HG03103 (cell line): ENCODE data around the gene EFNA4.

ENCODE experiments used
- ATAC-seq: cut with Tn5 transposase; IDR thresholded peaks from one replicate; pipeline ENCODE4 v1.9.1; 2021; ENCODE audit warnings: low read depth; ENCODE audit not compliant: unreplicated experiment

The EFNA4 gene

DNA sequence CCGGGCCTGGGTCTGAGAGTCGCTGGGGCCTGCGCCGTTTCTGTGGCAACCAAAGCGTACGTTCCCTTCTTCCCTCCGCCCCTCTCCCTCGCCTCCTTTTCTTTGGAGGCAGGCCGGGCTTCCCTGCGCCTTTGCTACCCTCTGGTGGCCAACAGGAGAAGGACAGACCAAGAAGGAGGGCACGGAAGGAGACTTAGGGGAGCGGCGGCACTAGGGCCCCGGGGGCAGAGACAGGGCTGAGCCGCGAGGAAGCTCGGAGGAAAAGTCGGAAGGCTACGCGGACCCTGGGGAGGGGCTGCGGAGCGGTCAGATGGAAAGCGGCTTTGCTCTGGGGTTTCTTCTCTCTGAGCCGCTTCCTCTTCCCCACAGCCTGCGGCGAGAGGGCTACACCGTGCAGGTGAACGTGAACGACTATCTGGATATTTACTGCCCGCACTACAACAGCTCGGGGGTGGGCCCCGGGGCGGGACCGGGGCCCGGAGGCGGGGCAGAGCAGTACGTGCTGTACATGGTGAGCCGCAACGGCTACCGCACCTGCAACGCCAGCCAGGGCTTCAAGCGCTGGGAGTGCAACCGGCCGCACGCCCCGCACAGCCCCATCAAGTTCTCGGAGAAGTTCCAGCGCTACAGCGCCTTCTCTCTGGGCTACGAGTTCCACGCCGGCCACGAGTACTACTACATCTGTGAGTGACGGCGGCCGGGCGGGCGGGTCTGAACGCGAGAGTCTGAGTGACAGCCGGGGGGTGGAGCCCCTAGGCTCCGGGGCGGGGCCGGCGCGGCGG is 21.4 kb downstream of the EFNA4 start:
- ATAC-seq = peak; percentile 61

DNA sequence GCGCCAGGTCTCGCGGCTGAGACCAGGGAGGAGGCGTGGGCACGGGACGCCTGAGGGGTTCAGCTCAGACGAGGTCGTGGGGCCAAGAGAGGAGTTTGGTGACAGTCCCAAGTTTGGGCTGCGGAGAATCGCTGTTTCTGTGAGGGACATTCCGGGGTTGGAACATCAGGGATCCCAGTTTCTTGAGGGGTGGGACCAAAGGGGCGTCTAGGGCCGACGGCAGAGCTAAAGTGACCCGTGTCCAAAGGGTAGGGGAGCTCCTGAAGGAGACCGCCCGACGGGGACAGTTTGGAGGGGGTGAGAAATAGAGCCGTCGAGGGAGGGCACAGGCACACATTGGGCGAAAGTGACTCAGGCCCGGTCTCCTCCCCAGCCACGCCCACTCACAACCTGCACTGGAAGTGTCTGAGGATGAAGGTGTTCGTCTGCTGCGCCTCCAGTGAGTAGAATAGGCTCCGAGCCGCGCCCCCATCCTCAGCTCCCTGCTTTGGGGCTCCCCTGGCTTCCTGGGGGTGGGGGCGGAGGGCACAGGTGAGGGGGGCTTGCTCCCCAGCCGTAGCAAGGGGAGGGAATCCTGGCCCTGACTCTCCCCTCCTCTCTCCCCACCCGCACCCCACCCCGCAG is 22.1 kb downstream of the EFNA4 start:
- no peak for ATAC-seq

DNA sequence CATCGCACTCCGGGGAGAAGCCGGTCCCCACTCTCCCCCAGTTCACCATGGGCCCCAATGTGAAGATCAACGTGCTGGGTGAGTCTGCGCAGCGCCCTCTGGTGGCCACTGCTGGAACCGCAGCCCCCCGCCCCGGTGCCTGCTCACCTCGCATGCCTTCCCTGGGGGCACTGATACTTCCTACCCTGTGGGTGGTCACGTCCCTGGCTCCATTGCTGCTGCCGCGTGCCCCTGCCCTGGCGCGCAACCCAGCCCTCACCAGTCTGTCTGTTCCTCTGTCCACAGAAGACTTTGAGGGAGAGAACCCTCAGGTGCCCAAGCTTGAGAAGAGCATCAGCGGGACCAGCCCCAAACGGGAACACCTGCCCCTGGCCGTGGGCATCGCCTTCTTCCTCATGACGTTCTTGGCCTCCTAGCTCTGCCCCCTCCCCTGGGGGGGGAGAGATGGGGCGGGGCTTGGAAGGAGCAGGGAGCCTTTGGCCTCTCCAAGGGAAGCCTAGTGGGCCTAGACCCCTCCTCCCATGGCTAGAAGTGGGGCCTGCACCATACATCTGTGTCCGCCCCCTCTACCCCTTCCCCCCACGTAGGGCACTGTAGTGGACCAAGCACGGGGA is 22.7 kb downstream of the EFNA4 start:
- ATAC-seq = no peak

DNA sequence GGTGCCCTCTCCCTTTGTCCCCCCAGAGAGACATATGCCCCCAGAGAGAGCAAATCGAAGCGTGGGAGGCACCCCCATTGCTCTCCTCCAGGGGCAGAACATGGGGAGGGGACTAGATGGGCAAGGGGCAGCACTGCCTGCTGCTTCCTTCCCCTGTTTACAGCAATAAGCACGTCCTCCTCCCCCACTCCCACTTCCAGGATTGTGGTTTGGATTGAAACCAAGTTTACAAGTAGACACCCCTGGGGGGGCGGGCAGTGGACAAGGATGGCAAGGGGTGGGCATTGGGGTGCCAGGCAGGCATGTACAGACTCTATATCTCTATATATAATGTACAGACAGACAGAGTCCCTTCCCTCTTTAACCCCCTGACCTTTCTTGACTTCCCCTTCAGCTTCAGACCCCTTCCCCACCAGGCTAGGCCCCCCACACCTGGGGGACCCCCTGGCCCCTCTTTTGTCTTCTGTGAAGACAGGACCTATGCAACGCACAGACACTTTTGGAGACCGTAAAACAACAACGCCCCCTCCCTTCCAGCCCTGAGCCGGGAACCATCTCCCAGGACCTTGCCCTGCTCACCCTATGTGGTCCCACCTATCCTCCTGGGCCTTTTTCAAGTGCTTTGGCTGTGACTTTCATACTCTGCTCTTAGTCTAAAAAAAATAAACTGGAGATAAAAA is 23.5 kb downstream of the EFNA4 start:
- no peak for ATAC-seq

DNA sequence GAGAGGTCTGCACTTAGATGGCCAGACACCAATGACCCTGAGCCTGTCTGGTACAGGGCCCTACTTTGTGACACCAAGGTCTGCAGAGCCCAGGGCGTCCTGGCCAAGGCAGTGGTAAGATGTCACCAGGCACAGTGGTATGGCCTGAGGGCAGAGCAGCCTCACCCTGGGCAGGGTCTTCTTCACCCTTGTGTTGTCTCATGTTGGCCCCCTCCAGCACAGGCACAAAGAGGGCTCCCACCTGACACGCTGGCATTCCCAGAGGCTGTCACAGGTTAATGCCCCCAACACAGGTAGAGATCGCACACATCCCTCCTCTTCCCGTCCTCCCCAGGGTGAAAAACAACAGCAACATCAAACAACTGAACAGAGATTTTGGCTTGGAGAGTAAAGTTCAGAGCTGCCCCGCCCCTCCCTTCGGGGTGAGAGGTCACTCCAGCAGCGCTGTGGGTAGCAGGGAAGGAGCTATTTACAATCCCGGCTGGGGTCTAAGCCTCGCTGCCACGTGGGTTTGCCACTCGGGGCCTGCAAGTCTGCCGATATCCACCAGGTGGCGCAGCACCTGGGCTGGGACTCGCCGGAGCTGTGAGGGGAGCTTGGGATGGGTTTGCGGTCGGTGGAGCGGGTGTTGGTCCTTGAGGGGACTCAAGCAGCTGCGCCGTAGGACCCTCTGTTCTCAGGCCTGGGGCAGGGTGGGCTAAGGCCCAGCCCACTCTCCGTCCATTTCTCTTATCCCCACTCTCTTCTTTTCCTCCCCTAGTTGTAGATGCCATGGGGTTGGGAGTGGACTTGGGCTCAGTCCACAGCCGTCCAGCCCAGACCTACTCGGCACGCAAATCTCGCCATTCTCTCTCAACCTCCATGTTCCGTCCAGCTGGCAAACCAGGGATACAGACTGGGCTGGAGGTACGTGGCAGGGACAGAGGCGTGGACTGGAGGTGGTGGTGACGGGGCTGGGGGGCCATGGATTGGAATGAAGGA is 27.8 kb downstream of the EFNA4 start:
- ATAC-seq = no peak

DNA sequence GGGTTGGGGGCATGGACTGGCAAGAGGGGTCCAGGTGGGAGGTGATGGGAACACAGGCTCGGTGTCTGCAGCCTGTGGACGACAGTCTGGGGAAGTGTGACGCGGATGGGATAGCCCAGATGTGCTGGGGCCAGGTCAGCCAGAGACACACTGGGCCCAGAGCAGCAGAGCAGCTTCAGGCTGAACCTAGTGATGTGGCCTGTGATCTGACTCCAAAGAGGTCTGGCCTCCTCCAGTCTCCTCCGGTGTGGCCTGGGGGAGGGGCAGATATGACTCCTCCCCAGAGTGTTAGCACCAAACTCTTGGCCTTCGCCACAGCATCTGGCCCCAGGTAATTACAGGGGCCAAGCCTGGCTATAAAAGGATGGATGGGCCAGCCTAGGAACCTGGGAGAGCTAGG is 28.6 kb downstream of the EFNA4 start:
- ATAC-seq = no peak

DNA sequence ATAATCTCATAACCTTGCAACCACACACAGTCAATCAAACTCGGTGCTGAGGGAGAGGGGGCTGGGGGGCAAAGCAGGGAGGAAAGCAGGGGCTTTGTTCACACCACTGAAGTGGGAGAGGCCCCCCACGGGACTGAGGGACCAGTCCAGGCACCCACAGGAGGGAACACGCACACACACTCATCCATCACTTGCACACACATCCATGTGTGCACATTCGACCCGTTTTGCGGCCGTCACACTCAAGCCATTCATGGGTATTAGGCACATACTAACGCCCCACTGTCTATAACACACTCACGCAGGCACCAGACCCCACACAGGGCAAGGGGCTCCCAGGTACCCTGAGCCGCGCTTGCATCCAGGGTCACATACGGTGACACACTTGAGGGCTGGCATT is 29.1 kb downstream of the EFNA4 start:
- no peak for ATAC-seq

DNA sequence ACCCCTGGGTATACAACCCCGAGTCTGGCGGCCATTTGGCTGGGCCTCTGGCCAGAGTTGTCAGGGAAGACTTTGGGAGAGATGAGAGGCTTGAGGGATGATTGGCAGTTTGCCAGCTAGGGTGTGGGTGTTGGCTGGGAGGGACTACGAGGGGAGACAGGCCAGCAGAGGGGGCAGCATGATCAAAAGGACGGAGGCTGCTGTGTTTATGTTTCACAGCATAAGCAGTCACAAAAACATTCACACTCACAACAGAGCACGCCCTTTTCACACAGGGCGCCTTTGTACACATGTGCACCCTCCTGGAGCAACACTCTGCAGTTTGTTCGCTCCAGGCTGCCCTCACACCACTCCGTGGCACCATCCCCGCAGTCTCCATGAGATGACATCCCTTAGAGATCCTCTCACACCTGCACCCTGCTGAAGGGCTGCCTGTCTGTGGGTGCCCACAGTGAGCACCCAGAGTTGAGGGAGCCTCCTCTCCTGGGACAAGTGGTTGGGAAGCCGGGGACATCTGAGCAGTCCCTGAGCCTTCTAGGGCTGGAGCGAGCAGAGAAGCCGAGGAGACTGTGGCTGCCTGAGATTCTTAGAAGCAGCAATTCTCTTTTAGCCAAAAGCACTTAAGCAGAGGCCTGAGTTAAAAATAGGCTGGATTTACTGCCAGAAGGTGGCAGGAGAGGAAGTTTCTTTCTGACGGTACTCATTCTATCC is 30.5 kb downstream of the EFNA4 start:
- ATAC-seq = no peak

DNA sequence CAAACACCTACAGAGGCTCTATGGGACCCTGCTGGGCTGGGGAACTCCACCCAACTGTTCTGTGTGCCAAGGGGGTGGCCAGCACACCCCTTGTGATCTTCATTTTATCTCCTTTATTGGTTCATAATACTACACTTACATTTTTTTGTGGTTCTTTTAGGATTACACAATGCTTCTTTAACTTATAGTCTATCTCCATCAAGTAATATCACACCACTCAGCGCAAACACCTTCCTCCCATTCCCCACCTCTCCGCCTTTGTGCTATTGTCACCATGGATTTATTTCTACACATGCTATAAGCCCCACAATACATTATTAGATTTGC is 31.0 kb downstream of the EFNA4 start:
- ATAC-seq = no peak

DNA sequence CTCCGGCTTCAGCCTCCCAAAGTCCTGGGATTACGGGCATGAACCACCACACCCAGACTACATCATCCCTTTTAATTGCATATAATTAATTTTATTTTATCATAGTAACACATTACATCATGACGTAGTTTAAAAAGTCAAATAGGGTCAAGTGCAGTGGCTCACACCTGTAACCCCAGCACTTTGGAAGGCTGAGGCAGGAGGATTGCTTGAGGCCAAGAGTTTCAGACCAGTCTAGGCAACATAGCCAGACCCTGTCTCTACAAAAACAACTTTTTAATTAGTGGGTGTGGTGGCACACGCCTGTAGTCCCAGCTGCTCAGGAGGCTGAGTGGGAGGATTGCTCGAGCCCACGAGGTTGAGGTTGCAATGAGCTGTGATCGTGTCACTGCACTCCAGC is 35.8 kb downstream of the EFNA4 start:
- no peak for ATAC-seq

DNA sequence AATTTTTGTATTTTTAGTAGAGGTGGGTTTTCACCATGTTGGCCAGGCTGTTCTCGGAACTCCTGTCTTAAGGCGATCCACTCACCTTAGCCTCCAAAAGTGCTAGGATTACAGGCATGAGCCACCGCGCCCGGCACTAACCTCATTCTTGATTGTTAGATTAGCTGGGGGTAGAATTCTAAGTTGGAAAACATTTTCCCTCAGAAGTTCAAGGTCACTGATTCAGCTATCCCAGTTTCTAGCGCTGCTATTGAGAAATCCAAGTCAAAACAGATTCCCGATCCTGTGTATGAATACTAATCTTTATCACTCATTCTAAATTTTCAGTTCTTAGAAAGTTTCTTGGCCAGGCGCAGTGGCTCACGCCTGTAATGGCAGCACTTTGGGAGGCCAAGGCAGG is 39.8 kb downstream of the EFNA4 start:
- no peak for ATAC-seq

DNA sequence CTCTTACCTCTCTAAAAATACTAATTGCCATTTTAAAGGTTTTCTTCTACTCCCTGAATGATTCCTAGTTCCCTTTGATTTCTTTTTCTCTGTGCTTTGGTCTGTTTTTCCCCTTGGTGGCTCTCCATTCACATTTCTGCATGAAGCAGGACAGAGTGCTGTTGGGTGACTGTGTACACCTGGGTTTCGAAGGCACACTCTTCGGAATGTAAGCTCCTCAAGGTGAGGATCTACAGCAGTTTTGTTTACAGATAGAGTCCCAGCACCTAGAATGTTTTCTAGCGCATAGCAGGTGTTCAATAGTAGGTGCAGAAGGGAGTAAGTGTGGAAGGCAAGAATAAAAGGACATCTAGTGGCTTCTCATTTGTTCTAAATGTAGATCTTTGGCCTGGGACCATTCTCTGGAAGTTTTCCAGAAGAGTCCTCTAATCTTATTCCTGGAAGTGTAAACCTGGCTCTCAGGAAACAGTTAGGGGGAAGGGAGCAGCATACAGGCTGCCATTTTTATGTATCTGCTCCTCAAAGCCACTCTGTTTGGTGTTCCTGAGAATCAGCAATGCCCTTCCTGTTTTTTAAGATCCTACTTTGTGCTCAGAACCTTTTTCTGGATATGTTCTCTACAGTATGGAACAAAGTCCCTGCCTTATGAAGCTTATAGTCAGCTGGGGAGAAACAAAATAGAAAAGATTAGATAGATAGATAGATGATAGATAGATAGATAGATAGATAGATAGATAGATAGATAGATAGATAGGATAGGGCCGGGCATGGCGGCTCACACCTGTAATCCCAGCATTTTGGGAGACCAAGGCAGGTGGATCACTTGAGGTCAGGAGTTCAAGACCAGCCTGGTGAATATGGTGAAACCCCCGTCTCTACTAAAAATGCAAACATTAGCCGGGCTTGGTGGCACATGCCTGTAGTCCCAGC is 41.3 kb downstream of the EFNA4 start:
- no peak for ATAC-seq

DNA sequence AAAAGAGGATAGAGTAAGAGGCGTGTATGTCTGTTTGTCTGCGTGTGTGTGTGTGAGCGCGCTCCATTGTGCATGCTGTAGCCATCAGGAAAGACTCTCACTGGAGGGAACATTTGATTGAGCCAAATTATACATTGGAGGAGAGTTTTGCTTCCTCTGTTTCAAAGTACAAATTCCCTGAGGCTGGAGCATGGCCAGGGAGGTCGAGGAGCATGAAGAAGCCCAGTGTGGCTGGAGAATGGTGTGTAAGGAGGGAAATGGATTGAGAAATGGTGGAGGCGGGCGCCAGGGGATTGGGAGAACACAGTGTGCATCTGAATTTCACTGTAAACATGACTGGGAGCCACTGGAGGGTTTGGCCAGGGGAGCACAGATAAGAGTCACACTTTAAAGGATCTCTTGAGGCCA is 42.1 kb downstream of the EFNA4 start:
- ATAC-seq = no peak

DNA sequence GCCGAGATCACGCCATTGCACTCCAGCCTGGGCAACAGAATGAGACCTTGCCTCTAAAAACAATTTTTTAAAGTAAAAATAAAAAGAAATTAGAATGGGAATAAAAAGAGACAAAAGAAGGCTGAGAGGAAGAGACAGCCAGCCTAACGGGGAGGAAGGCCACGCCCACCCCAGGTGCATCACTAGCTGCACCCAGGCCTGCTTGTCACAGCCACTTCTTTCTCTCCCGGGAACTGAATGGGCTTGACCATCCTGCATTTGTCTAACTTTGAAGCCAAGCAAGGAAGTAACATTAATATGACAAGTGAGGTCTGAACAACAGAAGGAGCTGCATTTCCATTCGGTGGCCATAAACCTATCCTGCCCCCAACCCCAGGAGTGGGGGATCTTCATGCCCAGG is 43.3 kb downstream of the EFNA4 start:
- no peak for ATAC-seq

DNA sequence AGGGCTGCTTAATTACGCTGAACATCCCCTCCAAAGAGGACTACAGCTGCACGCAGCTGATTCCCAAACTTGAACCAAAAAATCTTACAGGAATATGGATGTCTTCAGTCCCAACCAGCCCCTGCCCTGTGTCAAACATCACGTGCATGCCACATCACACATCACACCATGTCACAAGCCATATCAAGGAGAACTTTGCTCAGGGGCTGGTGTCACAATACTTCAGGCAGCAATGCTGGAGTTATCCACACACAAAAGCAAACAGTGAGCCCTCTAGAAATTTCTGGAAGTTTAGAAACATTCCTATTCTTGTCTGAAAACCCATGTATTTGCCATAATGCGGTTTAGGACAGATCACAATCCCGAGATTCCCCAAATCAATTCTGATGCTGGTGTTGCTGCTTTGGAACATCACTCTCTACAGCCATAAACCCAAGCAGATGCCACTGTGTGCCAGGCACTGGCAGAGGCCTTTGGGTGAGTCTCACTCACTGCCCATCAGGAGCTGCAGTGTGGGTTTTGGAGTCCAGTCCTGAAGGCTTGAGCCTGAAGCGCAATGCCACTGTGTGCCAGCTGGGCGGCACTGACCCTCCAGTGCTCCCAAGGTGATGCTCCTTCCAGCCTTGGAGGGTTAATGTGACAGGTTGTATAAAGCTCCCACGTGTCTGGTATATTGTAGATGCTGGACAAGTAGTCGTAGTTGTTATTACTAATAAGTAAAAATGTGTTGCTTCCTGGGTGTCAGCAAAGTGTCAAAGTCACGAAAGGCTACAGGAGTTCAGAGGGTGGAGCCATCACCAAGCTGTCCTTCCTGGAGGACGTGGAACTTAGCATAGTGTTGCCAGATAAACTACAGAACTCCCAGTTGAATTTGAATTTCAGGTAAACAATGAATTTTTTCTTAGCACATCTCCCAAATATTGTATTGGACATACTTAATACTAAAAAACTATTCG is 44.0 kb downstream of the EFNA4 start:
- no peak for ATAC-seq

DNA sequence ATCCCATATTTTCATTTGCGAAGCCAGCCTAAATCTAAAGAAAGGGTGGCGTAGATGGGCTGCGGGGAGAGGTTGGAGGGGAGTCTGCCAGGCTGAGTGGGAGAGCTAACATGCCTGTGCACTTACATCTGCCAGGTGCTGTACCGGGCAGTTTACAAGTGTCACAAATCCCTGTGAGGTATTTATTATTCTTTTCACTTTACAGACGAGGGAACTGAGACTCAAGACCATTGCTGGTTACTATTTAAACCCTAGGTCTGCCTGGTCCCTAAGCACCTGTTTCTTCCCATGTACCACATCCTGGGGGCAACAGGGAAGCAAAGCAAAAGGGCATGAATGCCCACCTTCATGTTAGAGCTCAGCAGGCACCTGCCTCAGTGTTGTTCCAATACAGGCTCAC is 44.8 kb downstream of the EFNA4 start:
- ATAC-seq = no peak

DNA sequence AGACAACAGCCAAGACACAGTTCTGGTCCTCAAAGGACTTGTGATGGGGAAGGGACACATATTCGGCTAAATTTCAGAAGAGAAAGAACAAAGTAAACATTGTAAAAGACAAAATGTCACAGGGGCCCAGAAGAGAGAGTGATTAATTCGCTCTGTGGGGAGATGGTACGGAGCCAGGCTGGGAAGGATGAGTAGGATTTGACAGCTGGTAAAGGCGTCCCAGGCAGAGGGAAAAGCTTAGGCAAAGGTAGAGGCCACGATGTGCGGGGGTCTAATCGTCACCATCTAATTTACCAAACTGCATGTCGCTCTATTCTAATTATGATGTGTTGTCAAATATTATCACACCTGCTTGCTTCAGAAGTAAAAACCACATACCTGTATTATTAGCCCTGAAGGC is 46.8 kb downstream of the EFNA4 start:
- ATAC-seq = no peak

DNA sequence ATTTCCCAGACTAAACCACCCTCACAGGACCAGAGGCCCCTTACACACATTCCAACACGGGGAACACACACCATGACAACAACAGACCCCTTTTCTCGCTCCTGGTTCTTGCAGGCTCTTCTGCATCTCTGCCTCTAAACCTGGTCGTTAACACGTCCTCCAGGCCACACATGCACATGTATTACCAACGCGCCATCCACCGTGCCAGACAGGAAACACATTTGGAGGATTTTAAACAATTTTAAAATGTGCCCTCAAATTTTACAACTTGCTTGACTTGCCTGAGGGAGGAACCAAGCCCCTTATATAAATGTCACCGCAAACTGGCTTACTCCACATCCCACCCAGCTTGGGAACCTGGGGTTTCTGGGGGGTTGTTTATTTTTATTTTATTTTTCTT is 47.3 kb downstream of the EFNA4 start:
- ATAC-seq = no peak
